Sigmoid colon (tissue), 4 donors: ENCODE data around the gene GGA1.

ENCODE experiments used
- EP300 ChIP-seq, 4 donors: sonication (generic); formaldehyde crosslinking; IDR thresholded peaks; one replicate each; pipeline ENCODE4 v1.6.1; 2017; ENCODE audit warnings: antibody characterized with exemption in 4 of 4
- POLR2AphosphoS5 ChIP-seq, 4 donors: sonication (generic); formaldehyde crosslinking; IDR thresholded peaks; one replicate each; pipeline ENCODE4 v1.6.1; 2017; ENCODE audit warnings: antibody characterized with exemption in 4 of 4
- TF ChIP-seq, protein P1 (sequence below), 4 experiments: fragments of 450-650 bp in 3 of 4; fragments of 200-600 bp in 1 of 4; IDR thresholded peaks; one replicate each; pipeline ENCODE4 v1.5.1; 2016 to 2019; ENCODE audit warnings: antibody characterized with exemption in 4 of 4, mild to moderate bottlenecking in 3 of 4, moderate library complexity in 2 of 4

DNA sequence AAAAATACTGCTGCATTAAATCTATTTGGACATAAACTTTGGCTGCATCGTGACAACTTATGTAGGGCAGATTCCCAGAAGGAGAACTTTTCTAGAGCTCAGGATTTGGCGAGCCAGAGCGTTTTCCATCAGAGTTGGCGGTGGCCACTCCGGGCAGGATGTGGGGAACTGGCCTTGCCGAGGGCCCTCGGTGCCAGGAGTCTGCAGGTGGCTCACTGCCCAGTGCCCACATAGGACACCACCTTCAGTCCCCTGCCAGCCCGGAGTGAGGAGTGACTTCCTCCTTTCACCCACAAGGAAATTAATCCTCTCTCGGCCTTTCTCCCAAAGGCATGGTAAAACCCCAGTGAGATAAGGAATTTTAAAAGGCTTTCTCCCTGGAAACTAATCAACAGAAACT, 27.1 kb upstream of the GGA1 start:
- TF ChIP-seq, protein P1, sequence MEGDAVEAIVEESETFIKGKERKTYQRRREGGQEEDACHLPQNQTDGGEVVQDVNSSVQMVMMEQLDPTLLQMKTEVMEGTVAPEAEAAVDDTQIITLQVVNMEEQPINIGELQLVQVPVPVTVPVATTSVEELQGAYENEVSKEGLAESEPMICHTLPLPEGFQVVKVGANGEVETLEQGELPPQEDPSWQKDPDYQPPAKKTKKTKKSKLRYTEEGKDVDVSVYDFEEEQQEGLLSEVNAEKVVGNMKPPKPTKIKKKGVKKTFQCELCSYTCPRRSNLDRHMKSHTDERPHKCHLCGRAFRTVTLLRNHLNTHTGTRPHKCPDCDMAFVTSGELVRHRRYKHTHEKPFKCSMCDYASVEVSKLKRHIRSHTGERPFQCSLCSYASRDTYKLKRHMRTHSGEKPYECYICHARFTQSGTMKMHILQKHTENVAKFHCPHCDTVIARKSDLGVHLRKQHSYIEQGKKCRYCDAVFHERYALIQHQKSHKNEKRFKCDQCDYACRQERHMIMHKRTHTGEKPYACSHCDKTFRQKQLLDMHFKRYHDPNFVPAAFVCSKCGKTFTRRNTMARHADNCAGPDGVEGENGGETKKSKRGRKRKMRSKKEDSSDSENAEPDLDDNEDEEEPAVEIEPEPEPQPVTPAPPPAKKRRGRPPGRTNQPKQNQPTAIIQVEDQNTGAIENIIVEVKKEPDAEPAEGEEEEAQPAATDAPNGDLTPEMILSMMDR (IDR thresholded peaks at IDR 0.05) = no peak
- TF ChIP-seq POLR2AphosphoS5 (IDR thresholded peaks at IDR 0.05) = no peak
- no peak for TF ChIP-seq EP300 (IDR thresholded peaks at IDR 0.05)
